D721Med (cell line): ENCODE results near the gene SCGB1D2.

Experiments used
- DNase-seq: peaks from one replicate; pipeline ENCODE4 v3.0.0; 2011; ENCODE audit warnings: low spot score; ENCODE audit not compliant: insufficient read length
- FAIRE-seq: peaks from 2 replicates; lab custom pipeline; 2011; peaks lifted over from hg19 to GRCh38; lab: Jason Lieb, UNC
- CTCF ChIP-seq: IDR thresholded peaks from 2 replicates; pipeline ENCODE4 v1.5.1; 2012; ENCODE audit warnings: mild to moderate bottlenecking, control low read depth; ENCODE audit not compliant: insufficient read depth; ENCODE audit errors: missing control alignments

Gene SCGB1D2

GRCh38 chr11:62236187-62236586, 5.9 kb upstream of the SCGB1D2 start:
- DNase-seq: no peak
- no peak for TF ChIP-seq CTCF
- FAIRE-seq: no peak

- FAIRE-seq: no peak
- no peak for TF ChIP-seq CTCF
- no peak for DNase-seq
Measured at GRCh38 chr11:62237499-62237898, 4.5 kb upstream of the SCGB1D2 start.

- DNase-seq: no peak
- no peak for FAIRE-seq
Measured at GRCh38 chr11:62238151-62238550, 3.9 kb upstream of the SCGB1D2 start.

GRCh38 chr11:62241095-62241494, 944 bp upstream of the SCGB1D2 start:
- DNase-seq (no peak), FAIRE-seq (no peak)
- TF ChIP-seq CTCF: no peak

More at GRCh38 chr11:62238151-62238550, 3.9 kb upstream of the SCGB1D2 start:
- TF ChIP-seq CTCF: no peak

GRCh38 chr11:62245271-62245753, 3.3 kb downstream of the SCGB1D2 start:
- DNase-seq (no peak), FAIRE-seq (no peak)
- TF ChIP-seq CTCF: peak; percentile 29

GRCh38 chr11:62251698-62252097, 9.7 kb downstream of the SCGB1D2 start:
- FAIRE-seq (no peak), DNase-seq (no peak)
- no peak for TF ChIP-seq CTCF

- DNase-seq: no peak
- no peak for TF ChIP-seq CTCF
- no peak for FAIRE-seq
Measured at GRCh38 chr11:62253999-62254542, 12.0 kb downstream of the SCGB1D2 start.
